ENCODE measurements around the gene AQP7.
A peak's percentile ranks its signal among the peaks of the same experiment; 100 is the strongest.
"Not testable (repeated sequence)": the region's sequence is repeated elsewhere in the genome, so short reads cannot be mapped to it uniquely, and the experiment has no call there.

The AQP7 gene

GRCh38 chr9:33431420-33431819 is 29.1 kb upstream of the AQP7 start:
- no peak for DNase-seq

GRCh38 chr9:33430942-33431341 is 28.6 kb upstream of the AQP7 start:
- DNase-seq: no peak

DNA sequence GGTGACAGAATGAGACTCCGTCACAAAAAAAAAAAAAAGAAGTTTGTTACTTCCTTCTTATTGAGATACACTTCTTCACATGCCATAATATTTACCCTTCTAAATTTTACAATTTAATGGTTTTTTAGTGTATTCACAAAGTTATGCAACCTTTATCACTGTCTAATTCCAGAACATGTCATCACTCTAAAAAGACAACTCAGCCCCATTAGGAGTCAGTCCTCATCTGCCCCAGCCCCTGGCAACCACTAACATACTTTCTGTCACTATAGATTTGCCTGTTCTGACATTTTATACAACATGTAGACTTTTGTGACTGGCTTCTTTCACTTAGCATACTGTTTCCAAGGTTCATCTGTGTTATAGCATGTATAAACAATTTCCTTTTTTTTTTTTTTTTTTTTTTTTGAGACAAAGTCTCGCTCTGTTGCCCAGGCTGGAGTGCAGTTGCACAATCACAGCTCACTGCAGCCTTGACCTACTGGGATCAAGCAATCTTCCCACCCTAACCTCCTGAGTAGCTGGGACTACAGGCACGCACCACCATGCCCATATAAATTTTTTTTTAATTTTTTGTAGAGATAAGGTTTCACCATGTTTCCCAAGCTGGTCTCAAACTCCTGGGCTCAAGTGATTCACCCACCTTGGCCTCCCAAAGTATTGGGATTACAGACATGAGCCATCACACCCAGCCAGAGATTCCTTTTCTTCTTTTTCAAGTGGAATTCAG is 27.1 kb upstream of the AQP7 start:
- no peak for DNase-seq

- DNase-seq: no peak
Measured at GRCh38 chr9:33426843-33427293, 24.5 kb upstream of the AQP7 start.

DNA sequence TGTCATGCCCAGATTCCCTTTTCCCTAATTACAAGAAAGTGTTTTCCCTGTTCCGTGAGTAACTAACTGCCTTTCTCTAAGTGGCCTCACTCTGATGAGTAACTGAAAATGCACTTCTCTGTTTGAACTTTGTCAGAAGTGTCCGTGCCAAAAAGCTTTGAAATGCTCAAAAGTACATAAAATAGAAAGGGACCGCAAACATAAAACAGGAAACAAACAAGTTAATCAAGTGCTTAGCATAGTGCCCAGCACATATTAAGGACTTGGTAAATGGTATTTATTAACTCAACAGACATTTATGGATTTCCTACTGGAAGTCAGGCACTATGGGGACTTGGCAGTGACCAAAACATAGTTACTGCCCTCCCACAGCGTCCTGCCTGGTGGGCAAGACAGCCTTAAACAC is 22.8 kb upstream of the AQP7 start:
- no peak for DNase-seq

DNA sequence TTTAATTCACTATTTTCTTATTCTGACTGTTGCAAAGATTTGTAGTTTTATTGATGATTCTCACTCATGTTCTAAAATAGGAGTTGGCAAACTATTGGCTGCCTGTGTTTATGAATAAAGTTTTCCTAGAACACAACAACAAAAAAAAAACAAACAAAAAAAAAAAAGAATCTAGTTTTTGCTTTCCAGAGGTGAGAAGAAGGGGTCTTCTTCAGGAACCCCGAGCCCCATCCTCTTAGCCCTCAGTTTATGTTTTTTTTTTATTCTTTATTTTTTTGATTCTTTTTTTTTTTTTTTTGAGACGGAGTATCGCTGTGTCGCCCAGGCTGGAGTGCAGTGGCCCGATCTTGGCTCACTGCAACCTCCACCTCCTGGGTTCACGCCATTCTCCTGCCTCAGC is 22.1 kb upstream of the AQP7 start:
- DNase-seq: not testable (repeated sequence)

GRCh38 chr9:33424043-33424442 is 21.7 kb upstream of the AQP7 start:
- not testable (repeated sequence) for DNase-seq

DNA sequence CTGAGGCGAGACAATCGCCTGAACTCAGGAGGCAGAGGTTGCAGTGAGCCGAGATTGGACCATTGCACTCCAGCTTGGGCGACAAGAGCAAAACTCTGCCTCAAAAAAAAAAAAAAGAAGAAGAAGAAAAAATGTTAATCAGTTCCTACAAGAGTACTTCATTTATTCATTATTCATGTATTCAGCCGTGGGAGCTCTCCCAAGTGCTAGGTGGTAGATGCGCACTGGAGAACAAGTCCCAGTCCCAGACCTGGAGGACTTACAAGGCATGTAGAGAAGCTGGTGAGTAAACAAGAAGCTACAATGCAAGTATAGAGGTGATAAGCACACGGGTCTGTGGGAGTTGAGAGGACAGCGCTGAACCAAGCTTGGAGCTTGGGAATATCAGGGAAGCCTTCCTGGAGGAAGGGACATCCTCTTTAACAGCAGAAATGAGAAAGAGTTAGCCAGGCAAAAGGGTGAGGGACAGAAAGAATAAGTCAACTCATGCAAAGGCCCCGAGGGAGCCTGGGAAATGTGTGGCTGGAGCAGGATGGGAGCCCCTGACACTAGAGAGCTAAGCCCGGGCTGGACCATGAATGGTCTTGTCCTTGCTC is 17.4 kb upstream of the AQP7 start:
- DNase-seq: no peak

- DNase-seq: no peak
Measured at GRCh38 chr9:33418090-33418489, 15.7 kb upstream of the AQP7 start.

GRCh38 chr9:33416996-33417395 is 14.6 kb upstream of the AQP7 start:
- DNase-seq: no peak

GRCh38 chr9:33415501-33416038 is 13.2 kb upstream of the AQP7 start:
- DNase-seq: peak; percentile 41

GRCh38 chr9:33414889-33415500 is 12.6 kb upstream of the AQP7 start:
- no peak for DNase-seq

- no peak for DNase-seq
Measured at GRCh38 chr9:33414268-33414667, 11.9 kb upstream of the AQP7 start.

- no peak for DNase-seq
Measured at GRCh38 chr9:33408087-33408486, 5.7 kb upstream of the AQP7 start.

- no peak for DNase-seq
Measured at GRCh38 chr9:33407061-33407460, 4.7 kb upstream of the AQP7 start.

DNA sequence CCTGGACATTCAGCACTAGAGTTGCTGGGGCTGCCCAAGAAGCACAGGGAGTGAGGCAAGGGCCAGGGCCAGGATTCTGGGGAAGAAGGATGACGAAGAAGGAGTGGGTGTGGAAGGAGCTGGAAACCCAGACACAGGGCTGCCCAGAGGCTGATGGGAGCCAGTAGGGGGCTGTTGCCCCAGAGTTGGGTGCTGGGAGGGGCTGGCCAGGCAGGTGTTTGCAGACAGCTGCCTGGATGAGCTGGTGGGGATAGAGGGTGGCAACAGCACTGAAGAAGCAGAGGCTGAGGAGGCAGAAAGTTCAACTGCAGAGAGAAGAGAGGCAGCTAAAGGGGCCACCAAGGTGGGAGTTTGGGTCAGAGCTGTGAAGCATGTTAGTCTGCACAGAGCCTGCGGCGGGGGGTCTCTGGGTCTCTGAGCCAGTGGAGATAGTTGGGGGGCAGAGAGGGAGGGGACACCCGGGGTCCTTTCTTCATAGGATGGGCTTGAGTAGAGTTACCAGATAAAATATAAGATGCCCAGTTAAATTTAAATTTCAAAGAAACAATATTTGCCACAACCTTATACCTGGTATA is 2.5 kb upstream of the AQP7 start:
- no peak for DNase-seq

- no peak for DNase-seq
Measured at GRCh38 chr9:33403941-33404787, 1.8 kb upstream of the AQP7 start.

DNA sequence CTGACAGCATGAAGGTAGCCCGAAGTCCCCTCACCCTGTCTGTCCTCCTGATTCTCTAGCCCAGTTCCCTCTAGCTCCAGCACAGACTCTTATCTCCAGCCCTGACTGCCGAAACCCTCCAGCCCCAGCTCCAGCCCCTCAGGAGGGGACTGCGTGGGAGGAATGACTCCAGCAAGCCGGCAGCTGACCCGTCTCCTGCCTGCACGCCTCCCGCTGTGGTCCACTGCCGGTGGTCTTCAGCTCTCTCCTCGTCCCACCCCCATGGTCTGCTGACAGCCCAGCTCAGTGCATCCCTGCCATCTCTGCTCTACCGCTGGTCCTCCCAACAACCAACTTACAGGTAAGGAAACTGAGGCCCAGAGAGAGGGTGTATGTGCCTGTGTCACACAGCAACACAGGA is 559 bp downstream of the AQP7 start:
- not testable (repeated sequence) for DNase-seq

GRCh38 chr9:33399047-33399446 is 3.3 kb downstream of the AQP7 start:
- not testable (repeated sequence) for DNase-seq

- DNase-seq: not testable (repeated sequence)
Measured at GRCh38 chr9:33397801-33398200, 4.6 kb downstream of the AQP7 start.

DNA sequence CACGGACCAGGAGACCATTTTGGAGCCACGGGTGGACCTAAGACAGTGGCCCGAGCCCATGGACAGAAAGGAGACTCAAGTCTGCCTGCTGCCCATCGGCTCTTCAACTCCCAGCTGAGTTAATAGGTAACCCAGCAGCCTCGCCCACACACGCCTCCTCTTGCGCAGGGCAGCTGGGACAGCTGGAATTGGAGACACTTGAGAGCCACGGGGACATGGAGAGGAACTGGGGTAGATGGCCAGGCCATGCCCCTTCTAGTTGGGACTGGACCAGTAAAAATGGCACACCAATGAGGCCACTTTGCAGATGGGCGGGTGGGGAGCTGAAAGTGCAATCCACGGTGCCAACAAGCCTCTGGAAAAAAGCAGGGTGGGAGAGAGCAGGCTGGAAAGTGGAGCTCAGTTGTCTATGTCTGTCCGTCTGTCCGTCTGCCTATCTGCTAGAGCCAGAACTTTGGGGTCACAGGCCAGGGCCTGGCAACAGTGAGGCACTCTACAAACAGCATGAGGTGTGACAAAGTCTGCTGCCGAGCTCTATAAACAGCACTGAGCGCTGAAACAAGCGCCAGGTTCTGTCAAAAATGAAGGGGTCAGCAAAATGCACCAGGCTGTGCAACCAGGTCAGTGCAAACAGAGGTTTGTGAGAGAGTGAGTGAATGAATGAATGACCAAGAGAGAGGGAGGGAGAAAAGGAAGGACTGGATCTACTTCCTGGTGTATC is 7.0 kb downstream of the AQP7 start:
- DNase-seq: not testable (repeated sequence)

- not testable (repeated sequence) for DNase-seq
Measured at GRCh38 chr9:33393986-33394385, 8.4 kb downstream of the AQP7 start.

All from GDM1 (cell line).